Osteoblast (primary cell): ENCODE results near the gene CXCL17. TPM values are rescaled to one million over a fixed set of nuclear protein-coding genes. Genes with fewer than 3 reads are reported as not detected.
"Not testable (repeated sequence)": the region's sequence is repeated elsewhere in the genome, so short reads cannot be mapped to it uniquely, and the experiment has no call there.

Source experiments
- DNase-seq: peaks from one replicate; pipeline ENCODE4 v3.0.0; 2011; ENCODE audit warnings: low spot score, mixed read lengths; ENCODE audit not compliant: insufficient read length; ENCODE audit errors: missing footprints
- H2AFZ ChIP-seq: 2 replicates; pipeline ENCODE4 v1.6.0; 2011; ENCODE audit warnings: mild to moderate bottlenecking, low read length
- H3K27ac ChIP-seq: 2 replicates; pipeline ENCODE4 v1.5.1; 2011; ENCODE audit warnings: mild to moderate bottlenecking, low read depth, low read length, moderate library complexity
- H3K27me3 ChIP-seq: 2 replicates; pipeline ENCODE4 v1.6.0; 2012; ENCODE audit warnings: mild to moderate bottlenecking, control low read depth, inconsistent platforms, low read length, moderate library complexity; ENCODE audit not compliant: insufficient read depth
- H3K36me3 ChIP-seq: 2 replicates; pipeline ENCODE4 v1.5.1; 2011; ENCODE audit warnings: mild to moderate bottlenecking, low read length, control low read depth, moderate library complexity; ENCODE audit not compliant: insufficient read depth
- H3K4me1 ChIP-seq: 2 replicates; pipeline ENCODE4 v1.5.1; 2011; ENCODE audit warnings: mild to moderate bottlenecking, low read length, control low read depth, moderate library complexity; ENCODE audit not compliant: insufficient read depth
- H3K4me2 ChIP-seq: 2 replicates; pipeline ENCODE4 v1.6.0; 2011; ENCODE audit warnings: mild to moderate bottlenecking, low read length; ENCODE audit not compliant: insufficient read depth
- H3K4me3 ChIP-seq: fragments of 200-600 bp; sonication (generic); 3 replicates; pipeline ENCODE4 v1.5.1; 2012; ENCODE audit warnings: mild to moderate bottlenecking, low read length, inconsistent platforms; ENCODE audit not compliant: insufficient read depth
- H3K79me2 ChIP-seq: 2 replicates; pipeline ENCODE4 v1.6.0; 2012; ENCODE audit warnings: mild to moderate bottlenecking, low read length, control low read depth, inconsistent platforms; ENCODE audit not compliant: insufficient read depth
- H3K9me3 ChIP-seq: 2 replicates; pipeline ENCODE4 v1.5.1; 2011; ENCODE audit warnings: low read depth, low read length, control low read depth
- H4K20me1 ChIP-seq: 2 replicates; pipeline ENCODE4 v1.6.0; 2012; ENCODE audit warnings: mild to moderate bottlenecking, low read length, control low read depth; ENCODE audit not compliant: insufficient read depth
- total RNA-seq: library from RNA; depleted of rRNA; stranded (reverse); fragments of >200 nt; gene quantifications from 2 replicates; pipeline ENCODE4 v1.2.3, GENCODE V29; 2012
- TF ChIP-seq, protein P1 (sequence below): IDR thresholded peaks from 2 replicates; pipeline ENCODE4 v1.5.1; 2011; ENCODE audit warnings: mild to moderate bottlenecking, low read depth, low read length, moderate library complexity; ENCODE audit errors: extremely low read depth

CXCL17 gene
- total RNA-seq, 1 donor: not detected

GRCh38 chr19:42461700-42462324 is 19.1 kb upstream of the CXCL17 start:
- H3K4me2 ChIP-seq: no peak overlapping the region
- H3K79me2 ChIP-seq: no peaks in the 10 kb centered on the region
- no peak overlapping the region for H3K4me3 ChIP-seq
- no peak for DNase-seq
- H3K36me3 ChIP-seq: no peaks in the 10 kb centered on the region
- H4K20me1 ChIP-seq: peaks cover 4% of the 10 kb centered on the region
- TF ChIP-seq, protein P1, sequence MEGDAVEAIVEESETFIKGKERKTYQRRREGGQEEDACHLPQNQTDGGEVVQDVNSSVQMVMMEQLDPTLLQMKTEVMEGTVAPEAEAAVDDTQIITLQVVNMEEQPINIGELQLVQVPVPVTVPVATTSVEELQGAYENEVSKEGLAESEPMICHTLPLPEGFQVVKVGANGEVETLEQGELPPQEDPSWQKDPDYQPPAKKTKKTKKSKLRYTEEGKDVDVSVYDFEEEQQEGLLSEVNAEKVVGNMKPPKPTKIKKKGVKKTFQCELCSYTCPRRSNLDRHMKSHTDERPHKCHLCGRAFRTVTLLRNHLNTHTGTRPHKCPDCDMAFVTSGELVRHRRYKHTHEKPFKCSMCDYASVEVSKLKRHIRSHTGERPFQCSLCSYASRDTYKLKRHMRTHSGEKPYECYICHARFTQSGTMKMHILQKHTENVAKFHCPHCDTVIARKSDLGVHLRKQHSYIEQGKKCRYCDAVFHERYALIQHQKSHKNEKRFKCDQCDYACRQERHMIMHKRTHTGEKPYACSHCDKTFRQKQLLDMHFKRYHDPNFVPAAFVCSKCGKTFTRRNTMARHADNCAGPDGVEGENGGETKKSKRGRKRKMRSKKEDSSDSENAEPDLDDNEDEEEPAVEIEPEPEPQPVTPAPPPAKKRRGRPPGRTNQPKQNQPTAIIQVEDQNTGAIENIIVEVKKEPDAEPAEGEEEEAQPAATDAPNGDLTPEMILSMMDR: no peak
- H3K27me3 ChIP-seq: peaks cover 11% of the 10 kb centered on the region
- H3K27ac ChIP-seq: no peak overlapping the region
- no peak overlapping the region for H2AFZ ChIP-seq
- peaks cover 4% of the 10 kb centered on the region for H3K4me1 ChIP-seq
- H3K9me3 ChIP-seq: no peaks in the 10 kb centered on the region

DNA sequence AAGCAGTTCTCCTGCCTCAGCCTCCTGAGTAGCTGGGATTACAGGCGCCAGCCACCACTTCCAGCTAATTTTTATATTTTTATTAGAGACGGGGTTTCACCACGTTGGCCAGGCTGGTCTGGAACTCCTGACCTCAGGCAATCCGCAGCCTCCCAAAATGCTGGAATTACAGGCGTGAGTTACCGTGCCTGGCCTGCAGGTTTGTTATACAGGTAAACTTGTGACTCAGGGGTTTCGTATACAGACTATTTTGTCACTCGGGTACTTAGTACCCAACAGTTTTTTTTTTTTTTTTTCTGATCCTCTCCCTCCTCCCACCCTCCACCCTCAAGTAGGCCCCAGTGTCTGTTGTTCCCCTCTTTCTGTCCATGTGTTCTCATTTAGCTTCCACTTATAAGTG is 18.5 kb upstream of the CXCL17 start:
- H3K4me3 ChIP-seq, H3K36me3 ChIP-seq, H3K4me2 ChIP-seq: not testable (repeated sequence)

GRCh38 chr19:42459926-42460325 is 17.2 kb upstream of the CXCL17 start:
- DNase-seq: no peak
- Histone ChIP-seq H4K20me1 (peaks cover 6% of the 10 kb centered on the region), H3K79me2 (no peaks in the 10 kb centered on the region), H2AFZ (no peak overlapping the region), H3K9me3 (no peaks in the 10 kb centered on the region), H3K36me3 (no peaks in the 10 kb centered on the region), H3K27me3 (peaks cover 8% of the 10 kb centered on the region), H3K4me1 (no peaks in the 10 kb centered on the region), H3K4me2 (no peak overlapping the region), H3K27ac (no peak overlapping the region), H3K4me3 (no peak overlapping the region)
- TF ChIP-seq, protein P1: no peak

More for the DNA sequence above, 18.5 kb upstream of the CXCL17 start:
- H3K27ac ChIP-seq, H3K79me2 ChIP-seq, H3K4me1 ChIP-seq, H2AFZ ChIP-seq, H3K9me3 ChIP-seq, DNase-seq, H4K20me1 ChIP-seq: not testable (repeated sequence)
- peaks cover 11% of the 10 kb centered on the region for H3K27me3 ChIP-seq

- H3K4me1 ChIP-seq: no peaks in the 10 kb centered on the region
- H3K27ac ChIP-seq: no peak overlapping the region
- H2AFZ ChIP-seq: no peak overlapping the region
- H3K79me2 ChIP-seq: no peaks in the 10 kb centered on the region
- no peaks in the 10 kb centered on the region for H3K36me3 ChIP-seq
- H3K4me2 ChIP-seq: no peak overlapping the region
- TF ChIP-seq, protein P1: no peak
- peaks cover 34% of the 10 kb centered on the region for H3K27me3 ChIP-seq
- H3K4me3 ChIP-seq: no peak overlapping the region
- no peaks in the 10 kb centered on the region for H3K9me3 ChIP-seq
- H4K20me1 ChIP-seq: peaks cover 13% of the 10 kb centered on the region
- no peak for DNase-seq
These were observed 12.9 kb upstream of the CXCL17 start for GRCh38 chr19:42455621-42456081.
